K562 (cell line): Measurements from ENCODE around the gene ZEB2. TPM values are rescaled to one million over a fixed set of nuclear protein-coding genes. Genes with fewer than 3 reads are reported as not detected.
A peak's percentile ranks its signal among the peaks of the same experiment; 100 is the strongest.

Experiments used
- AFF4 ChIP-seq: sonication (generic); formaldehyde crosslinking; IDR thresholded peaks from 2 replicates; pipeline ENCODE4 v1.8.0; 2023; ENCODE audit warnings: mild to moderate bottlenecking, missing genetic modification reagents
- BHLHE40 ChIP-seq: IDR thresholded peaks from 2 replicates; pipeline ENCODE4 v1.6.1; 2011; ENCODE audit warnings: low read length, improper control_type of control experiment
- BRD4 ChIP-seq: fragments of 200-600 bp; sonication (generic); IDR thresholded peaks from 2 replicates; pipeline ENCODE4 v1.6.1; 2017; ENCODE audit warnings: inconsistent platforms
- ERF ChIP-seq: fragments of 450-650 bp; formaldehyde crosslinking; IDR thresholded peaks from 2 replicates; pipeline ENCODE4 v1.4.0; 2020; ENCODE audit warnings: mild to moderate bottlenecking, mixed read lengths
- NBN ChIP-seq: fragments of 450-650 bp; IDR thresholded peaks from 2 replicates; pipeline ENCODE4 v1.6.1; 2016; ENCODE audit warnings: low read depth, mild to moderate bottlenecking
- NKRF ChIP-seq: fragments of 450-650 bp; IDR thresholded peaks from 2 replicates; pipeline ENCODE4 v1.6.1; 2016; ENCODE audit warnings: borderline replicate concordance
- POLR2G ChIP-seq: fragments of 200-400 bp; formaldehyde crosslinking; IDR thresholded peaks from 2 replicates; pipeline ENCODE4 v1.6.1; 2017; ENCODE audit warnings: low read depth, mild to moderate bottlenecking, antibody characterized with exemption, low read length, moderate library complexity
- SIN3A ChIP-seq, 2 experiments: fragments of 150-350 bp in 1 of 2; IDR thresholded peaks; 2 replicates each; pipeline ENCODE4 v1.6.1; 2011 to 2016; ENCODE audit warnings: borderline replicate concordance in 2 of 2, low read depth in 2 of 2, low read length in 2 of 2, mild to moderate bottlenecking in 2 of 2, moderate library complexity in 2 of 2; ENCODE audit not compliant: control insufficient read depth in 1 of 2
- SREBF1 ChIP-seq: fragments of 150-350 bp; IDR thresholded peaks from 2 replicates; pipeline ENCODE4 v1.6.1; 2014; ENCODE audit warnings: antibody characterized with exemption, low read depth, low read length, borderline replicate concordance
- SUPT5H ChIP-seq: fragments of 450-650 bp; IDR thresholded peaks from 2 replicates; pipeline ENCODE4 v1.6.1; 2016
- TFAP4 ChIP-seq: sonication (generic); formaldehyde crosslinking; IDR thresholded peaks from 2 replicates; pipeline ENCODE4 v1.8.0; 2022; ENCODE audit warnings: missing genetic modification reagents, mild to moderate bottlenecking, moderate library complexity, borderline replicate concordance
- TRIM24 ChIP-seq, 2 experiments: fragments of 450-650 bp; IDR thresholded peaks; 2 replicates each; pipeline ENCODE4 v1.6.1; 2016
- WHSC1 ChIP-seq: IDR thresholded peaks from one replicate; pipeline ENCODE4 v1.6.1; 2012; ENCODE audit warnings: low read length, control low read depth, inconsistent platforms
- ZBED1 ChIP-seq: IDR thresholded peaks from 2 replicates; pipeline ENCODE4 v1.6.1; 2014
- ZFP36 ChIP-seq: fragments of 150-350 bp; IDR thresholded peaks from 2 replicates; pipeline ENCODE4 v1.6.1; 2018; ENCODE audit warnings: low read length, low read depth; ENCODE audit not compliant: partially characterized antibody
- ZKSCAN3 ChIP-seq: fragments of 250-450 bp; sonication (Bioruptor Pico); IDR thresholded peaks from 2 replicates; pipeline ENCODE4 v1.4.0; 2020
- ZNF224 ChIP-seq: sonication (generic); formaldehyde crosslinking; IDR thresholded peaks from 2 replicates; pipeline ENCODE4 v1.8.0; 2022; ENCODE audit warnings: mild to moderate bottlenecking, missing genetic modification reagents
- ZNF253 ChIP-seq: fragments of 250-450 bp; sonication (Bioruptor Pico); conservative IDR thresholded peaks from 2 replicates; pipeline ENCODE4 v1.6.1; 2021; ENCODE audit warnings: mild to moderate bottlenecking
- ZNF347 ChIP-seq: fragments of 450-650 bp; formaldehyde crosslinking; IDR thresholded peaks from 2 replicates; pipeline ENCODE4 v1.4.0; 2020; ENCODE audit warnings: low read depth, mild to moderate bottlenecking, moderate library complexity
- ZNF431 ChIP-seq: sonication (generic); formaldehyde crosslinking; IDR thresholded peaks from 2 replicates; pipeline ENCODE4 v1.8.0; 2022; ENCODE audit warnings: mild to moderate bottlenecking, missing genetic modification reagents
- ZNF644 ChIP-seq: fragments of 200-800 bp; sonication (Bioruptor generic); IDR thresholded peaks from 2 replicates; pipeline ENCODE4 v1.6.1; 2016; ENCODE audit warnings: low read depth, missing genetic modification characterization, missing compliant biosample characterization
- ZSCAN29 ChIP-seq: fragments of 450-650 bp; IDR thresholded peaks from 2 replicates; pipeline ENCODE4 v1.6.1; 2017
- polyA plus RNA-seq, 8 experiments: library from polyadenylated mRNA; depleted of rRNA in 4 of 8; stranded (reverse) in 5 of 8; unstranded in 3 of 8; fragments of >200 nt; fragmentation: Nextera tagmentation in 2 of 8; fragmentation: Illumina TruSeq in 1 of 8; extraction: Ambion mirVana in 2 of 8; extraction: Trizol in 1 of 8; gene quantifications; 2 replicates each; pipeline versions ENCODE4 v1.2.1 to v1.2.3, GENCODE V29; 2011 to 2014; ENCODE audit warnings: inconsistent platforms in 1 of 8, missing spikeins in 1 of 8
- total RNA-seq, 7 experiments: library from RNA; depleted of rRNA in 6 of 7; stranded (reverse); fragments of >200 nt in 6 of 7; fragmentation: Illumina TruSeq in 2 of 7; extraction: Trizol in 2 of 7; gene quantifications; 2 replicates each; pipeline versions ENCODE4 v1.2.1 to v1.2.3, GENCODE V29; 2011 to 2021; ENCODE audit warnings: low replicate concordance in 1 of 7

The ZEB2 gene
- total and polyA plus RNA-seq, 9 of the 15 experiments (the other 6 are each of a cell fraction or from before 2014, with no cell fraction given): 15.1 to 113 (median 72.3) TPM

- TF ChIP-seq SIN3A (IDR thresholded peaks at IDR 0.05; ENCODE audit: borderline replicate concordance in 2 of 2, control insufficient read depth in 1 of 2, low read depth in 2 of 2, low read length in 2 of 2): 0 out of 4 replicates have a peak, but pooled peaks of 1 of the 2 experiments have one; percentile 13
- TF ChIP-seq WHSC1: no peak
- TF ChIP-seq ZFP36: no peak
- no peak for TF ChIP-seq ZNF431 (CRISPR knock-in tag)
- TF ChIP-seq ZNF253: no peak
- no peak for TF ChIP-seq SREBF1
- peak; percentile 67; the same call in 1 of the 2 replicates for TF ChIP-seq AFF4
- no peak for TF ChIP-seq ZNF644
- no peak for TF ChIP-seq NKRF
- no peak for TF ChIP-seq ZNF224 (CRISPR knock-in tag)
- TF ChIP-seq BHLHE40: no peak
- no peak; the same call in 1 of the 2 replicates for TF ChIP-seq ZBED1
- no peak for TF ChIP-seq TRIM24 (IDR thresholded peaks at IDR 0.05)
- TF ChIP-seq ZNF347: no peak
- TF ChIP-seq ZSCAN29: 0 out of 2 replicates have a peak, but pooled peaks have one; percentile 61
- TF ChIP-seq ZKSCAN3 (CRISPR knock-in tag): no peak
- no peak for TF ChIP-seq BRD4
- TF ChIP-seq ERF (CRISPR knock-in tag): no peak; the same call in 1 of the 2 replicates
- peak; percentile 80 for TF ChIP-seq POLR2G
- TF ChIP-seq NBN: no peak
- no peak for TF ChIP-seq SUPT5H
- TF ChIP-seq TFAP4 (CRISPR knock-in tag): peak; percentile 68
Observed at GRCh38 chr2:144516981-144517865, 2.7 kb downstream of the ZEB2 start (continued).
